ENCODE results near the gene NAA40. TPM values are rescaled to one million over a fixed set of nuclear protein-coding genes. Genes with fewer than 3 reads are reported as not detected.
A peak's percentile ranks its signal among the peaks of the same experiment; 100 is the strongest.
"Not testable (repeated sequence)": the region's sequence is repeated elsewhere in the genome, so short reads cannot be mapped to it uniquely, and the experiment has no call there.

Gene NAA40
- total RNA-seq, 1 donor from 2014 or later = 8.3 TPM

DNA sequence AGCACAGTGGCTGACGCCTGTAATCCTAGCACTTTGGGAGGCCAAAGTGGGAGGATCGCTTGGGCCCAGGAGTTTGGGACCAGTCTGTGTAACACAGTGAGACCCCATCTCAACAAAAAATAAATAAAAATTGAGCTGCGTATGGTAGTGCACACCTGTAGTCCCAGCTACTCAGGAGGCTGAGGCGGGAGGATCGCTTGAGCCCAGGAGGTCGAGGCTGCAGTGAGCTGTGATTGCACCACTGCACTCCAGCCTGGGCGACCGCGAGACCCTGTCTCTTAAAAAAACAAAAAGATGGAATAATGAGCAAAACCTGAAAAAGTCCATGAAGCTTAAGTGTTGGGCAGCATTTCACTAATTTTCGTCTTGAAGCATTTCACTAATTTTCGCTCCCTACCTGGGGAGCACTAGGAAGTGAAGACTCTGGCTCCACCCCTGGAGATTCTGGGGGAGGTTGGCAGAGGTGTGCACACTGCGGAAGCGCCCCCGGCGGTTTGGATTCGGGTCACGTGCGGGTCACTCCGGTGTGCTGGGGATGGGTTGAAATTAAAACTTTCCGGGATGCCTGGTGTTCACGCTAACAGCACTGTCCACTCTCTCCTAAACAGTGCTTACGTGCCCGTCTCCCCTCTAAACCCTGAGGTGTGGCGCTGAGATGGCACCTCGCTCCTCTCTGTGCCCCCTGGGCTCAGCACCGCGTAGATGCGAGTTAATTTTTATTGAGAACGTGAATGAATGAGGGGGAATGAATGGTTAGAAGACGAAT, 906 bp upstream of the NAA40 start:
- DNase-seq (ENCODE audit: low read depth in 2 of 2) = peak in 1 of 2 donors; percentile 15

DNA sequence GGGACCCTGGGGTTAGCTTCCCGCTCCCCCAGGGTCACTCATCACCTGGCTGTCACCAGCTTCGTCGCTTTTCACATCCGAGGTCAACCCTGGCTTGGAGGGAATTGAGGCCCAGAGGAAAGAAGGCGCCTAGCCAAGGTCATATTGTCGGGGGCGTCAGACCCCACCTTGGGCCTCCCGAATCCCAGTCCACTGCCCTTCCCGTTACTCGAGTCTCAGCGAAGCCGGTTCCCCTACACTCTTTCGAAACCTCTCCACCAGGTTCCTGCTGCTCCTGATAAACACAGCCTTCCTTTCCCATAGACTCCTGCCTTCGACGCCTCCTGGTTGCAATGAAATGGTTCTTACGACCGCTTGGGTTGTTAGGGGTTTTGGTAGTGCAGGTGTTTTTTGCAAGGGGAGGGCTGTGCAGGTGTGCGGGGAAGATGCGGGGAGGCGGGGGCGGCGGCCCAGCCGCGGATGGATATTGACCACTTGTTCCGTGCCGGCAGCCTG, 642 bp downstream of the NAA40 start:
- DNase-seq (ENCODE audit: low read depth in 2 of 2) = peak; percentile 33 to 40

GRCh38 chr11:63940786-63941185, 2.0 kb downstream of the NAA40 start:
- no peak for DNase-seq (ENCODE audit: low read depth in 2 of 2)

GRCh38 chr11:63941901-63942300, 3.1 kb downstream of the NAA40 start:
- no peak for DNase-seq (ENCODE audit: low read depth in 2 of 2)

DNA sequence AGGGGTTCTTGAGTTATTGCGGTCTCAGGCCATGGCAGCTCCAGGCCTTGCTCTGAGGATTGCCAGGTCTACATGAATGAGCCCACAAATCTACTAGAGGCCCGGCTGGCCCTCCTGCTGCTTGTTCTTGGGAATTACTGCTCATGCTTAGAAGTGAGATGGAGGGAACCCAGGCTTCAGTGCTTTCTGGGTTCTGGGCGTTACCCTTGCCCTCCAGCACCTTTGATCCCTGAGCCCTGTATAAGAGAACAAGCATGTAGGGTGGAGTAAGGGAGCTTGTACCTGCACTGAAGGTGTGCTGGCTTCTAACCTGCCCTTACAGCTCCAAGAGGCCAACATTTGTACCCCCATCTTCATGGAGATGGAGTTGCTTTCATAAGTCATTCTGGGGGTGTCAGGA, 4.0 kb downstream of the NAA40 start:
- no peak for DNase-seq (ENCODE audit: low read depth in 2 of 2)

GRCh38 chr11:63944987-63945386, 6.2 kb downstream of the NAA40 start:
- no peak for DNase-seq (ENCODE audit: low read depth in 2 of 2)

DNA sequence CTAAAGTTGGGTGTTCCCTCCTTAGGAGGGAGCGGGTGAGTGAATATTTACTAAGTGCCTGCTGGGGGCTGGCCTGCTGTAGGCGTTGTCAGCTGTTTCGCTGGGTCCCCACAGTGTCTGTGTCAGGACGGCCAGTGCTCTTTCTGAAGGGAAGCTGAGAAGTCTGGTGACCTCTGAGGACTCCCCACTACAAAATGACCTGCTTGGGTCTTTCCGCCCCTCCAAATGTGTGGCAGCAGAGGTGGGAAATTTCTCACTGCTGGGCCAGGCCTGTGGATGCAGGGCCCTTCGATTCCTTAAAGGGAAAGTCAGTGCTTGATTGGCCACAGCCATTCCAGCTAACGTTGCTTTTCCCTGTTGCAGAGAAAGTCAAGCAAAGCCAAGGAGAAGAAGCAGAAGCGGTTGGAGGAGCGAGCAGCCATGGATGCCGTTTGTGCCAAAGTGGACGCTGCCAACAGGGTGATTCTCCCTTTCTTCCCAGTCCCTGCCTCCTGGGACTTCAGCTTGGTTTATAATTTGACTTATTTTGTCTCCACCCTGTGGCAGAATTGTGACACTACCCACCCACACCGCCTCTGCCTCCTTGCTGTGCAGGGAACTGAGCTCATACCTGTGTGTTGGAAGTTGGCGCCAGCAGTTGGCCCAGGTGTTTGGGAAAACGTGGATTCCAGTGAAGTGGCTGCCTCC, 6.8 kb downstream of the NAA40 start:
- peak; percentile 70 to 73 for DNase-seq (ENCODE audit: low read depth in 2 of 2)

DNA sequence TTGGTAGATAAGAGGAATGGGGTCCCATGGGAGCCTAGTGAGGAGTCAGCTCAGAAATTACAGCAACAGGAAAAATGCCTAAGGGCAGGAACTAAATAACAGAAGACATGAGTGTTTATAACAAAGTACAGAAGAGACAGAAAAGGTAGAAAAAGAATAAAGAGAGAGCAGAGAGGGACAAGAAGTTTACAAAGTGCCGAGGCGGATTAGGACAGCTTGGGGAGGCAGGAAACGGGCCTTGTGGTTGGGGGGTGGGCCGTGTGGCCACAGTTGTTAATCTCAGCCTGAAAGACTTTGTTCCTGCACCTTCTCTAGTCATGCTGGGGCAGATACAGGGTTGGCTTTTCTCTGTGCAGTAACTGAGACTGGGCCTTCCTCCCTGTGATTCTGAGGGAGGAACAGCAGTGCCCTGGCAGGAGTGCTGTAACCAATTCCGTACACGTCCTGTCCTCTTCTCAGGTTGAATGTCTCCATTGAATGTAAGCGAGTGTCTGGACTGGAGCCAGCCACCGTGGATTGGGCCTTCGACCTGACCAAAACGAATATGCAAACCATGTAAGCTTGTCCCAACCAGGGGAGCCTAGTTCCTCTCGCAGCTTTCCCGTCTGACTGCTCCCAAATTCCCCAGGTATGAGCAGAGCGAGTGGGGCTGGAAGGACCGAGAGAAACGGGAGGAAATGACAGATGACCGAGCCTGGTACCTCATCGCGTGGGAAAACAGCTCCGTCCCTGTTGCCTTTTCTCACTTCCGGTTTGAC, 13.2 kb downstream of the NAA40 start:
- no peak for DNase-seq (ENCODE audit: low read depth in 2 of 2)

- DNase-seq (ENCODE audit: low read depth in 2 of 2) = no peak
Observed at GRCh38 chr11:63952570-63952969, 13.8 kb downstream of the NAA40 start.

- no peak for DNase-seq (ENCODE audit: low read depth in 2 of 2)
Observed at GRCh38 chr11:63958008-63958407, 19.2 kb downstream of the NAA40 start.

DNA sequence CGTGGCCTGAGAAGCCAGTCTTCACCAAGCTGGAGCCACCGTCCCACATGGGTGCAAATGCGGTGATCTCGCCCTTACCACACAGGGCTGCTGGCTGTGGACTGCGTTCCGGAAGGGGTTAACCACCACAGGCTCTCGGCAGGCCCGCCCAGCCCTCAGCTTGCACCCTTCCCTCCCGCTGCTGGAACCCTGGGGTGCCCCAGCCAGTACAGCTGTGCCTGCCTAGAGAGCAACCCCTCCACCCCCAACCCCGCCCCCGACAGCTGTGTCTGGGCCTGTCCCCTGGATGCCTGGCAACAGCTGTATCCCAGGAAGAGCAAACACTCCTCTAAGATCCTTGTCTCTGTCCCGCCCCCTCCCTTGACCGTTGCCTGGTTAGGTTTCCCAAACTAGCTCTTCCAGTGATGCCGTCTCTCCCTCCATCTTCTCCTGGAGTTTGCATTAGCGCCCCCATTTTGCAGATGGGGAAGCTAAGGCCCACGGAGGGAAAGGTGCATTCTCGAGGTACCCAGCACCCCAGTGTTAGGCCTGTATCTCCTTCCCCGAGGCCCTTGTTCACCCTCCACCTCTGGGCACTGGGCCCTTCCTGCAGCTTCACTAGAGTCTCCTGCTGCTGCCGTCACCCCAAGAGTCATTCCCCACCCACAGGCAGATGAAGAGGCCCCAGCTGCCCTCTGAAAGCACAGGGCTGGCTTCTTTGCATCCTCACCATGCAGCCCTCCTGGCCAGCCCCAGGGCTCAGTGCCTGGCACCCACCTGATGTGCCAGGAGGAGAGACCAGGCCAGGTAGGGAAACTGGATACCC, 23.0 kb downstream of the NAA40 start:
- no peak for DNase-seq (ENCODE audit: low read depth in 2 of 2)

DNA sequence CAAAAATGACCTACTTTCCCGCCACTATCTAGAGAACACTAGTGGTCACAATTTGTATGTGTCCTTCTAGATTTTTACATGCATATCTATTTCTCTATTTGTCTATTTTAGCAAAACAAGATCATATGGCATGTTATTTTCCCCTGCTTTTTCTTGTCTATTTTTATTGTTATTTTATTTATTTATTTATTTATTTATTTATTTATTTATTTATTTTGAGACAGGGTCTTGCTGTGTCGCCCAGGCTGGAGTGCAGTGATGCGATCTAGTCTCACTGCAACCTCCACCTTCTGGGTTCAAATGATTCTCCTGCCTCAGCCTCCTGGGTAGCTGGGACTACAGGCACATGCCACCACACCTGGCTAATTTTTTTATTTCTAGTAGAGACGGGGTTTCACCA, 25.1 kb downstream of the NAA40 start:
- DNase-seq (ENCODE audit: low read depth in 2 of 2) = not testable (repeated sequence)

- DNase-seq (ENCODE audit: low read depth in 2 of 2) = no peak
Observed at GRCh38 chr11:63966444-63966843, 27.6 kb downstream of the NAA40 start.

DNA sequence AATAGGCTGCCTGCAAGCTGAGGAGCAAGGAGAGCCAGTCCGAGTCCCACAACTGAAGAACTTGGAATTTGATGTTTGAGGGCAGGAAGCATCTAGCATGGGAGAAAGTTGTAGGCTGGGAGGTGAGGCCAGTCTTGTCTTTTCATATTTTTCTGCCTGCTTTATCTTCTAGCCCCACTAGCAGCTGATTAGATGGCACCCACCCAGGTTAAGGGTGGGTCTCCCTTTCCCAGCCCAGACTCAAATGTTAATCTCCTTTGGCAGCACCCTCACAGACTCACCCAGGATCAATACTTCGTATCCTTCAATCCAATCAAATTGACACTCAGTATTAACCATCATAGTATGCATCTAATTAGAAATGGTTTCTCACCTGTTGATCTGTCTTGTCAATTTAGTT, 30.7 kb downstream of the NAA40 start:
- no peak for DNase-seq (ENCODE audit: low read depth in 2 of 2)

GRCh38 chr11:63970902-63971301, 32.1 kb downstream of the NAA40 start:
- no peak for DNase-seq (ENCODE audit: low read depth in 2 of 2)

GRCh38 chr11:63973912-63974258, 35.1 kb downstream of the NAA40 start:
- not testable (repeated sequence) for DNase-seq (ENCODE audit: low read depth in 2 of 2)

DNA sequence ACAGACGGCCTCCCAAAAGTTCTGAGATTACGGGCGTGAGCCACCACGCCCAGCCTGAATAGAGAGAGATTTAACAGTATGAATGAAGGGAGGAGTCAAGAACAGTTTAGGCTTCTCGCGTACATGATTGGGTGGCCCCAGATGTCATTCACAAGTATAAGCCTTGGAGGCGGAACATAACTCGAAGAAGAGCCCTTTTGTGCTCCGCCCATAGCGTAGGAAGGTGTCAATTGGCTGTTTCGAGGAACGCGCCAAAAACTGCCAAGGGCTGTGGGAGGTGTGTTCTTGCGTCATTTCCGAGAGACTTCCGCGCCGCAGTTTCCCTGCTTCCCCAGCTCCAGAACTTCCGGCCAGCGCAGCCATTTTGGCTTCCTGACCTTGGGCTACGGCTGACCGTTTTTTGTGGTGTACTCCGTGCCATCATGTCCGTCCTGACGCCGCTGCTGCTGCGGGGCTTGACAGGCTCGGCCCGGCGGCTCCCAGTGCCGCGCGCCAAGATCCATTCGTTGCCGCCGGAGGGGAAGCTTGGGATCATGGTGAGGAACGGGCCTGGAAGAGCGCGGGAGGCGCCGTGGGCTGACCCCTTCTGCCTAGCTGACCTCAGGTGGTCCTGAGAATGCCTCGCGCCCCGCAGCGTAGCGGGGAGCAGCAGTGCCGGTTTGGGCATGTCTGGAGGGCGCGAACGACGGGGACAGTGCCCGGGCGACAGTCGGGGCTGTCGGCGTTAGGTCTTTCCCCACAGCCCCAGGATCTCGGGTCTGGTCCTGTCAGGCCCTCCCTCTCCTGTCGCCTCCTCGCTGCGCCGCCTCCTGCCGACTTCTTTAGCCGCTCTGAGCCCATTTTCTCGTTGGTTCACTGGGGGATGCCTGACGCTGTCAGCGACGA, 35.7 kb downstream of the NAA40 start, which contains the start of gene COX8A:
Gene COX8A (plus strand): TSS at position 362 of the 885 bp plus-strand sequence. CDS start 61 bp downstream, at position 423.
- peak; percentile 100 for DNase-seq (ENCODE audit: low read depth in 2 of 2)

- DNase-seq (ENCODE audit: low read depth in 2 of 2) = no peak
Observed at GRCh38 chr11:63978551-63979239, 39.9 kb downstream of the NAA40 start.

DNA sequence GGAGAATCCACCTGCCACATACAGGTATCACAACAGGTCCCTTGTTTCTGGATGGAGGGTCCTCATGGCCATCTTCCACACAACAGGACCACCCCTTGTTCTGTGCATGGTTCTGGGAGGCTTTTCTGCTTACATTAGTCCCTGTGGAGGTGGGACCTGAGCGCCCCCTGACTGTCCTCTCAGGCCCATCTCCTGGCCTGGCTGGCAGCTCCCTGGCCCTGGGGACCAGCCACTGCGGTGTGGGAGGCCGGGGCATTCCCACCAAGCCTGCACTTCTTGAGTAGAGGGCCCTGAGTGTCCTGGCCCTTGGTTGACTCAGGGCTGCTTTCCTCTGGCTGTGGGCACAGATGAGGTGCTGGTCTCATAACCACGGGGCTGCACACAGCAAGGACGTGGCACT, 40.6 kb downstream of the NAA40 start:
- DNase-seq (ENCODE audit: low read depth in 2 of 2) = no peak

DNA sequence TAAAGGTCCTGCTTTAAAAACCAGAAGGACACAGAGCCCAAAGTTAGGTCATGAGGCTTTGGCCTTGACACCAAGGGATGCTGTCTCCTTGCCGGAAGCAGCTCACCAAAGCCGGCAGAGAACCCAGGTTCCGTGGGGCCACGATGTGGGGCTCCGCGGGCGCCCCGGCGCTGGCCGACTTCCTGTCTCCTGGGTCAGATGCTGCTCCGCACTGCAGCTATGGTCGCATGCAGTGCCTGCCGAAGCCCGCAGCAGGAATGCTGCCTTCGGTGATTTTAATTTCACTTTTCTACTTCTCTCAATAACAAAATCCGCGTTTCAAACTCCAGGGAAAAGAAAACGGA, 47.0 kb downstream of the NAA40 start:
- DNase-seq (ENCODE audit: low read depth in 2 of 2) = peak in 1 of 2 donors; percentile 23
